Amniotic epithelial cell (primary cell): Measurements from ENCODE around the gene TBC1D12.
"Not testable (repeated sequence)": the region's sequence is repeated elsewhere in the genome, so short reads cannot be mapped to it uniquely, and the experiment has no call there.

Experiments
- DNase-seq: peaks from one replicate; pipeline ENCODE4 v3.0.0-alpha.2; 2010; ENCODE audit warnings: low read depth

Gene TBC1D12

GRCh38 chr10:94546049-94546900 lies 143.9 kb downstream of the TBC1D12 start:
- peak; percentile 15 for DNase-seq

GRCh38 chr10:94546901-94547185 lies 144.5 kb downstream of the TBC1D12 start:
- no peak for DNase-seq

GRCh38 chr10:94549221-94549620 lies 146.9 kb downstream of the TBC1D12 start:
- no peak for DNase-seq

- not testable (repeated sequence) for DNase-seq
Observed at GRCh38 chr10:94567714-94568307, 165.5 kb downstream of the TBC1D12 start.

- DNase-seq = peak; percentile 10
Observed at GRCh38 chr10:94571081-94571480, 168.7 kb downstream of the TBC1D12 start.

GRCh38 chr10:94571528-94571927 lies 169.2 kb downstream of the TBC1D12 start:
- DNase-seq = peak; percentile 56

GRCh38 chr10:94578790-94579189 lies 176.4 kb downstream of the TBC1D12 start:
- DNase-seq = no peak

- no peak for DNase-seq
Observed at GRCh38 chr10:94583124-94583523, 180.8 kb downstream of the TBC1D12 start.
